Measurements from ENCODE around the gene MYO19.
A peak's percentile ranks its signal among the peaks of the same experiment; 100 is the strongest.

Gene MYO19

GRCh38 chr17:36482611-36483504, 51.8 kb downstream of the MYO19 start (continued):
- TF ChIP-seq ZNF692 (tag by site-specific recombination; IDR thresholded peaks at IDR 0.05) = peak; percentile 56
- no peak for TF ChIP-seq ZNF362 (tag by site-specific recombination; IDR thresholded peaks at IDR 0.05)
- 0 out of 2 replicates have a peak, but pooled peaks have one; percentile 42 for TF ChIP-seq ZNF10 (tag by site-specific recombination; IDR thresholded peaks at IDR 0.05)
- TF ChIP-seq ZNF518A (tag by site-specific recombination; conservative IDR thresholded peaks at IDR 0.05; ENCODE audit: low read depth) = no peak
- TF ChIP-seq ZNF521 (tag by site-specific recombination; IDR thresholded peaks at IDR 0.05) = no peak
- TF ChIP-seq KLF16 (tag by site-specific recombination; IDR thresholded peaks at IDR 0.05) = peak; percentile 45; the same call in 1 of the 2 replicates
- TF ChIP-seq PBX3 (CRISPR knock-in tag; IDR thresholded peaks at IDR 0.05) = peak; percentile 80; the same call in 1 of the 2 replicates
- no peak for TF ChIP-seq ZNF747 (tag by site-specific recombination; IDR thresholded peaks at IDR 0.05)
- no peak for TF ChIP-seq ZNF19 (tag by site-specific recombination; IDR thresholded peaks at IDR 0.05; ENCODE audit: low read depth)
- no peak for TF ChIP-seq ELK4 (IDR thresholded peaks at IDR 0.05; ENCODE audit: borderline replicate concordance, low read depth, low read length)
- TF ChIP-seq TCF7L2 (IDR thresholded peaks at IDR 0.05; ENCODE audit: borderline replicate concordance, low read depth, low read length) = no peak
- TF ChIP-seq KLF8 (tag by site-specific recombination; IDR thresholded peaks at IDR 0.05) = peak; percentile 59; the same call in 1 of the 2 replicates
- TF ChIP-seq GFI1B (tag by site-specific recombination; IDR thresholded peaks at IDR 0.05) = no peak
- no peak for TF ChIP-seq ZNF701 (tag by site-specific recombination; IDR thresholded peaks at IDR 0.05)
- 0 out of 2 replicates have a peak, but pooled peaks have one; percentile 25 for TF ChIP-seq ZFP69B (tag by site-specific recombination; IDR thresholded peaks at IDR 0.05)
- TF ChIP-seq ZNF24 (tag by site-specific recombination; IDR thresholded peaks at IDR 0.05) = no peak
- no peak for TF ChIP-seq ZNF529 (tag by site-specific recombination; IDR thresholded peaks at IDR 0.05; ENCODE audit: insufficient replicate concordance)
- TF ChIP-seq SP7 (tag by site-specific recombination; IDR thresholded peaks at IDR 0.05) = 0 out of 2 replicates have a peak, but pooled peaks have one; percentile 23
- TF ChIP-seq SP3 (tag by site-specific recombination; IDR thresholded peaks at IDR 0.05) = no peak
- peak; percentile 11; the same call in 1 of the 2 replicates for TF ChIP-seq ZNF335 (tag by site-specific recombination; conservative IDR thresholded peaks at IDR 0.05)
- peak; percentile 24 for TF ChIP-seq SETDB1 (IDR thresholded peaks at IDR 0.05; ENCODE audit: insufficient read length, low read length)
- TF ChIP-seq ZNF391 (tag by site-specific recombination; IDR thresholded peaks at IDR 0.05; ENCODE audit: borderline replicate concordance, low read depth) = 0 out of 2 replicates have a peak, but pooled peaks have one; percentile 50
- peak; percentile 51; the same call in 1 of the 2 replicates for TF ChIP-seq ZNF660 (tag by site-specific recombination; IDR thresholded peaks at IDR 0.05)
- TF ChIP-seq ZNF184 (tag by site-specific recombination; IDR thresholded peaks at IDR 0.05) = no peak
- TF ChIP-seq ZNF2 (tag by site-specific recombination; IDR thresholded peaks at IDR 0.05) = 0 out of 2 replicates have a peak, but pooled peaks have one; percentile 58
- TF ChIP-seq ZNF621 (tag by site-specific recombination; IDR thresholded peaks at IDR 0.05) = no peak
- TF ChIP-seq SCRT1 (tag by site-specific recombination; IDR thresholded peaks at IDR 0.05; ENCODE audit: borderline replicate concordance) = no peak
- TF ChIP-seq OSR2 (tag by site-specific recombination; IDR thresholded peaks at IDR 0.05) = peak; percentile 24; the same call in 1 of the 2 replicates
- TF ChIP-seq ZNF239 (tag by site-specific recombination; IDR thresholded peaks at IDR 0.05) = no peak
- no peak for TF ChIP-seq ZNF292 (tag by site-specific recombination; IDR thresholded peaks at IDR 0.05; ENCODE audit: borderline replicate concordance, low read depth)

All from HEK293 (cell line).